Measurements from ENCODE around the gene GPHA2.

Gene GPHA2

DNA sequence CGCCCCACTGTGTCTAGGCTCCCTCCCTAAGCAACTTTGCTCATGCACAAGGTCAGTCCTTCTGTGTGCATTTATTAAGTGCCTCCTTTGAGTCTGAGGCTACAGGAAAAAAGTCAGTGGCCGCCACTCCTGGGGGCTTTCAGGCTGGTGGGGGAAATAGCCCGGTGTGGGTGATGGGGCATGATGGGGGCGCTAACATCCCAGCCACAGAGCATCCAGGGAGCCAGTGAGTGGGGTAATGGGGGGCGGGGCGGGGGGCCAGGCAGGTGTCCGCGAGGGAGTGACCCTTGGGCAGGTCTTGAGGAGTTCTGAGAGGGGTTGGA is 47.3 kb downstream of the GPHA2 start:
- DNase-seq (ENCODE audit: extremely low read depth, low read depth), result no peak
- H3K4me3 ChIP-seq (replicated peaks; ENCODE audit: low read depth, low read length), result no peak overlapping the region

GRCh38 chr11:64887757-64888405 is 47.8 kb downstream of the GPHA2 start:
- no peak for DNase-seq (ENCODE audit: extremely low read depth, low read depth)
- H3K4me3 ChIP-seq (replicated peaks; ENCODE audit: low read depth, low read length), result no peak overlapping the region
- peak; percentile 89 for TF ChIP-seq CTCF (IDR thresholded peaks at IDR 0.05; ENCODE audit: low read depth, low read length, missing control alignments)

More for the DNA sequence above, 47.3 kb downstream of the GPHA2 start:
- no peak for TF ChIP-seq CTCF (IDR thresholded peaks at IDR 0.05; ENCODE audit: low read depth, low read length, missing control alignments)

GRCh38 chr11:64887234-64887756 is 48.4 kb downstream of the GPHA2 start:
- H3K4me3 ChIP-seq (replicated peaks; ENCODE audit: low read depth, low read length), result no peak overlapping the region
- TF ChIP-seq CTCF (IDR thresholded peaks at IDR 0.05; ENCODE audit: low read depth, low read length, missing control alignments), result no peak
- no peak for DNase-seq (ENCODE audit: extremely low read depth, low read depth)

- DNase-seq (ENCODE audit: extremely low read depth, low read depth), result no peak
- no peak for TF ChIP-seq CTCF (IDR thresholded peaks at IDR 0.05; ENCODE audit: low read depth, low read length, missing control alignments)
- H3K4me3 ChIP-seq (replicated peaks; ENCODE audit: low read depth, low read length), result no peak overlapping the region
Measured at GRCh38 chr11:64885367-64886286, 50.1 kb downstream of the GPHA2 start.

Data from HFF-Myc (cell line).